ENCODE measurements around the gene TAF4B.
"Not testable (repeated sequence)": the region's sequence is repeated elsewhere in the genome, so short reads cannot be mapped to it uniquely, and the experiment has no call there.

The TAF4B gene

DNA sequence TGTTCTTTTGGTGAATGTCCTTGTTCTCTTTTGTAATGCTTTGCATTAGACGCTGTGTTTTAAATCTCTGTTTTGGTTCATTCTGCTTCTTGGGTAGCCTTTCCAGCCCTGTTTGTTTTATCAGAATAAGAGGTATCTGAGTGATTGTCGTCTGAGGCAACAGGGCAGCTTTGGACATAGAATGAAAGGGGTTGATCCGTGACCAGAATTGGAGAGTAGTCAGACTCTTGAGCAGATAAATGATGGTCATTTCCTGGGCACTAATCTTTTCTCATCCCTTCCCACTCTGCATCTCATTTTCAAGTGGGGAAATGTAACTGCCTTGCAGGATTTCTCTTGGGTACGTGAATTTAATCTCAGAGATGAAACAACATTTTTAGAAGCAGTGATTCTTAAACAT lies 61.4 kb downstream of the TAF4B start:
- no peak overlapping the region for H3K9ac ChIP-seq (ENCODE audit: low read length)
- no peaks in the 10 kb centered on the region for H3K36me3 ChIP-seq (ENCODE audit: control insufficient read depth, insufficient read depth, low read length)
- no peak overlapping the region for H3K4me3 ChIP-seq (ENCODE audit: low read length)
- no peaks in the 10 kb centered on the region for H3K27me3 ChIP-seq (ENCODE audit: control insufficient read depth, insufficient read depth, low read length)
- H3K27ac ChIP-seq (ENCODE audit: low read depth, low read length) = no peak overlapping the region
- no peaks in the 10 kb centered on the region for H3K4me1 ChIP-seq (ENCODE audit: control insufficient read depth, insufficient read depth, low read length)

DNA sequence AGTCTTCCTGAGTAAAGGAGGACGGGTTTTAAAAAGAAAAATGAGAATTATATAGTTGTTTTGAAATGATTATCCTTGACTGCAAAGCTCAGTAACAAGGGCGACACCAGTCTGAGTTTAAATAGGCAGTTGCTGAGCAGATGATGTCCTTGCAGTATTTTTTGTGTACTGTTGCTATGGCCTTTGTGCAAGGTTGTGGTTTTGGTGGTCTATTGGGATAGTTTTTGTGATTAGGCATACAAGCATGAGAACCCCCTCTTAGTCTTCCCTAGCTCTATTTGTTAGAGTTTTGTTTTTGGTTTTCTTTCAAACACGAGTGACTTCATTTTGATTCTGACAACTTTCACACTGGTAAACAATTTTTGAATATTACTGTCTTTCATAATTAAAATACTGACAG lies 64.1 kb downstream of the TAF4B start:
- H3K4me1 ChIP-seq (ENCODE audit: control insufficient read depth, insufficient read depth, low read length) = no peaks in the 10 kb centered on the region
- H3K36me3 ChIP-seq (ENCODE audit: control insufficient read depth, insufficient read depth, low read length) = no peaks in the 10 kb centered on the region
- no peak overlapping the region for H3K4me3 ChIP-seq (ENCODE audit: low read length)
- no peaks in the 10 kb centered on the region for H3K27me3 ChIP-seq (ENCODE audit: control insufficient read depth, insufficient read depth, low read length)
- H3K9ac ChIP-seq (ENCODE audit: low read length) = no peak overlapping the region
- no peak overlapping the region for H3K27ac ChIP-seq (ENCODE audit: low read depth, low read length)

DNA sequence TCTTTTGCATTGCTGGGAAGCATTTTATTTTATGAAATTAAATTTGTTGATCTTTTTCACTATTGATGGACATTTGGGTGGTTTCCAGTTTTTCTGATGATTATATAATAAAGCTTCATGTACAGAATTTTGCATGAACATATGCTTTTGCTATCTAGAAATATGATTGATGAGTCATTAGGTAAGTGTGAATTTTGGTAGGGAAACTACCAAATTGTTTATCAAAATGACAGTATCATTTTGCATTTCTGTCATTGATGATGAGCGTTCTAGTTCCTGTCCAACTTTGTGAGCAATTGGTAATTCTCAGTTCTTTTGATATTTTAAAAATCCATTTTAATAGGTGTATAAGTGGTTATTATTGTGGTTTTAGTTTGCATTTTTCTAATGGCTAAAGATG lies 67.7 kb downstream of the TAF4B start:
- H3K27ac ChIP-seq (ENCODE audit: low read depth, low read length) = no peak overlapping the region
- H3K36me3 ChIP-seq (ENCODE audit: control insufficient read depth, insufficient read depth, low read length) = no peaks in the 10 kb centered on the region
- no peak overlapping the region for H3K4me3 ChIP-seq (ENCODE audit: low read length)
- H3K4me1 ChIP-seq (ENCODE audit: control insufficient read depth, insufficient read depth, low read length) = no peaks in the 10 kb centered on the region
- no peaks in the 10 kb centered on the region for H3K27me3 ChIP-seq (ENCODE audit: control insufficient read depth, insufficient read depth, low read length)
- H3K9ac ChIP-seq (ENCODE audit: low read length) = no peak overlapping the region

DNA sequence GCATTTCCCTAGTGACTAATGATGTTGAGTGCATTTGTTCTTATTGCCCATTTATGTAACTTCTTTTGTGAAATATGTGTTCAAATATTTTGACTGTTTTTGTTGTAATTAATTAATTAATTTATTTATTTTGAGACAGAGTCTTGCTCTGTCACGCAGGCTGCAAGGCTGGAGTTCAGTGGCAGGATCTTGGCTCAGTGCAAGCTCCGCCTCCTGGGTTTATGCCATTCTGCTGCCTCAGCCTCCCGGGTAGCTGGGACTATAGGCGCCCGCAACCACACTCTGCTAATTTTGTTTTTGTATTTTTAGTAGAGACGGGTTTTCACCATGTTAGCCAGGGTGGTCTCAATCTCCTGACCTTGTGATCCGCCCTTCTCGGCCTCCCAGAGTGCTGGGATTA lies 71.9 kb downstream of the TAF4B start:
- Histone ChIP-seq H3K36me3 (ENCODE audit: control insufficient read depth, insufficient read depth, low read length) (no peaks in the 10 kb centered on the region), H3K9ac (ENCODE audit: low read length) (no peak overlapping the region), H3K27me3 (ENCODE audit: control insufficient read depth, insufficient read depth, low read length) (no peaks in the 10 kb centered on the region), H3K4me1 (ENCODE audit: control insufficient read depth, insufficient read depth, low read length) (no peaks in the 10 kb centered on the region), H3K4me3 (ENCODE audit: low read length) (no peak overlapping the region), H3K27ac (ENCODE audit: low read depth, low read length) (no peak overlapping the region)

DNA sequence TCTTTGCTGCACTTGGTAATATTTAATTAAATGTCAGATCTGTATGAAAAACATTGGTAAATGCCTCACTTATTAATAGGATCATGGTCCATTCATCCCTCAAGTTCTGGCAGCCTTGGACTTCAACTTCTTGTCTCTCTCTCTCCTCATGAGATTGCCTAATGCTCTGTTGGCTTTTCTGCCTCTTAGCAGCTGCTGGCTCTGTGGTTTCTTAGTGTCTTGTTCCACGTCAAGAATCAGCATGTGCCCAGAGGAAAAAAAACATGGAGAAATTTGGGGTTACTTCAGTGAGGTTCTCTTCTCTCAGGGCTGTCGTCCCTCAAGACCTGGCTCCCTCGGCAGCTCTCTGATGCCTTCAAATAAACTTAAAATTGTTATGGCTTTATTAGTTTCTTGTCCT lies 75.4 kb downstream of the TAF4B start:
- H3K27me3 ChIP-seq (ENCODE audit: control insufficient read depth, insufficient read depth, low read length) = no peaks in the 10 kb centered on the region
- no peak overlapping the region for H3K27ac ChIP-seq (ENCODE audit: low read depth, low read length)
- H3K4me1 ChIP-seq (ENCODE audit: control insufficient read depth, insufficient read depth, low read length) = no peaks in the 10 kb centered on the region
- H3K36me3 ChIP-seq (ENCODE audit: control insufficient read depth, insufficient read depth, low read length) = no peaks in the 10 kb centered on the region
- H3K4me3 ChIP-seq (ENCODE audit: low read length) = no peak overlapping the region
- H3K9ac ChIP-seq (ENCODE audit: low read length) = no peak overlapping the region

DNA sequence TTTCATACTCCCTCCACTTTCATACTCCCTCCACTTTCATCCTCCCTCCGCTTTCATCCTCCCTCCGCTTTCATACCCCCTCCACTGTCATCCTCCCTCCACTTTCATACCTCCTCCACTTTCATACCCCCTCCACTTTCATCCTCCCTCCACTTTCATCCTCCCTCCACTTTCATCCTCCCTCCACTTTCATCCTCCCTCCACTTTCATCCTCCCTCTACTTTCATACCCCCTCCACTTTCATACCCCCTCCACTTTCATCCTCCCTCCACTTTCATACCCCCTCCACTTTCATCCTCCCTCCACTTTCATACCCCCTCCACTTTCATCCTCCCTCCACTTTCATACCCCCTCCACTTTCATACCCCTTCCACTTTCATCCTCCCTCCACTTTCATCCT lies 77.0 kb downstream of the TAF4B start:
- not testable (repeated sequence) for H3K27ac ChIP-seq (ENCODE audit: low read depth, low read length); H3K4me3 ChIP-seq (ENCODE audit: low read length); H3K36me3 ChIP-seq (ENCODE audit: control insufficient read depth, insufficient read depth, low read length); H3K9ac ChIP-seq (ENCODE audit: low read length); H3K4me1 ChIP-seq (ENCODE audit: control insufficient read depth, insufficient read depth, low read length); H3K27me3 ChIP-seq (ENCODE audit: control insufficient read depth, insufficient read depth, low read length)

DNA sequence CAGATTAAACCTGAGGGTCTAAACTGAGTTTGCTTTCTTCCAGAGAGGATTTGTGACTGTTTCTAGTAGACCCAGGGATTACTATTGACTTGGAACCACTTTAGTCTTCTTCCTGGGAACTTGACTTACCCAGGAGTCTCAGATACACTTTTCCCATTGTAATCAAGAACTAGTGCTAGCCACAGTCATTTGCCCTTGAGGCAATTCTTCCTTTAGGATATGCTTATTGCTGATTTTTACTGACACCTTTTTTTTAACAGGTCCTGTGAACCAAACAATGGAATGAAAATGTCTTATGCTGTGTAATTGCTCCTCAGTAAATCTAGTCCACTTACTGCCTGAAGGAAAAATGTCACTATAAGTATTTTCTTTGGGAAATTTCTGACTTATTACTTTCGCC lies 78.3 kb downstream of the TAF4B start:
- Histone ChIP-seq H3K27me3 (ENCODE audit: control insufficient read depth, insufficient read depth, low read length) (no peaks in the 10 kb centered on the region), H3K27ac (ENCODE audit: low read depth, low read length) (no peak overlapping the region), H3K36me3 (ENCODE audit: control insufficient read depth, insufficient read depth, low read length) (no peaks in the 10 kb centered on the region), H3K9ac (ENCODE audit: low read length) (no peak overlapping the region), H3K4me3 (ENCODE audit: low read length) (no peak overlapping the region), H3K4me1 (ENCODE audit: control insufficient read depth, insufficient read depth, low read length) (no peaks in the 10 kb centered on the region)

DNA sequence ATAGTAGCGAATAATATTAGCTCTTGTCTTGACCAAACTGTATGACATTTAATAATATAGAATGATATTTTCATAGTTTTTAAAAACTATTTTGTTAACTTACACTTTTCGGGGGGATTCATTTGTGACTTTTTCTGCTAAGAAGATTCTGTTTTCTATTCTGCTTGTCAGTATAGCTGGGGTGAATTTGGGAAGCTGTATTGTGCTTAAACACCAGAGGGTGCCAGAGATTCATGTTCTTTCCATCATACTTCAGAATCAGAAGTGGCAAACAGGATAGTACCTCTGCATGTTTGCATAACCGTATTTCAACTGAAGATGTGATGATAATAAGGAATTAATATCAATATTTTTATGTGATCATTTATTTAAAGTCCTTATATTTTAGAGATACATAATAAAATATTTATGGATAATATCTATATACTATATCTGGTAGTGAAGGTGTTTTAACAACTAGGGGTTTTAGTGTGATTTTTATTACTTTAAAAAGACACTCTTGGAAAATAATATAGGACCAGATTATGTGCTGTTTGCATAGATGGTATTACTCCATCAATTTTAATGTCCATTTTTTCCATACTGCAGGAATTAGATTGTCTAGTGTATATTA lies 81.0 kb downstream of the TAF4B start:
- Histone ChIP-seq H3K27me3 (ENCODE audit: control insufficient read depth, insufficient read depth, low read length) (no peaks in the 10 kb centered on the region), H3K4me1 (ENCODE audit: control insufficient read depth, insufficient read depth, low read length) (no peaks in the 10 kb centered on the region), H3K4me3 (ENCODE audit: low read length) (no peak overlapping the region), H3K27ac (ENCODE audit: low read depth, low read length) (no peak overlapping the region), H3K9ac (ENCODE audit: low read length) (no peak overlapping the region), H3K36me3 (ENCODE audit: control insufficient read depth, insufficient read depth, low read length) (no peaks in the 10 kb centered on the region)

DNA sequence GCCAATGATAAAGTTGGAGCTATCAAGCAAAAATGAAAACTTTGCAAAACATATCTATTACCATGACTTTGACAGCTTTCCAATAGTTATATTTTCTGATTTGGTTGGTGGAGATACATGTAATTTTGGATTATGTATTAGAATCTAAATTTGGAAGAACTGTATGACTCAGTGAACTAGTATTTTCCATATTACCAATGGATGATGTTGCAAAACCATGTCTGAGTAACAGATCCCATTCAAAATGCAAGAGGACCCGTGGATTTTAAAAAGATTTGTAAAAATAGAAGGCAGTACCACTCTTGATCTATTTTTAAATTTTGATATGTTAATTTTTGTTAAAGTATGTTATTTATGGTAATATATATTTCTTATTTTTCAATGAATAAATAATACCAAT lies 83.0 kb downstream of the TAF4B start:
- Histone ChIP-seq H3K4me1 (ENCODE audit: control insufficient read depth, insufficient read depth, low read length) (no peaks in the 10 kb centered on the region), H3K27me3 (ENCODE audit: control insufficient read depth, insufficient read depth, low read length) (no peaks in the 10 kb centered on the region)

DNA sequence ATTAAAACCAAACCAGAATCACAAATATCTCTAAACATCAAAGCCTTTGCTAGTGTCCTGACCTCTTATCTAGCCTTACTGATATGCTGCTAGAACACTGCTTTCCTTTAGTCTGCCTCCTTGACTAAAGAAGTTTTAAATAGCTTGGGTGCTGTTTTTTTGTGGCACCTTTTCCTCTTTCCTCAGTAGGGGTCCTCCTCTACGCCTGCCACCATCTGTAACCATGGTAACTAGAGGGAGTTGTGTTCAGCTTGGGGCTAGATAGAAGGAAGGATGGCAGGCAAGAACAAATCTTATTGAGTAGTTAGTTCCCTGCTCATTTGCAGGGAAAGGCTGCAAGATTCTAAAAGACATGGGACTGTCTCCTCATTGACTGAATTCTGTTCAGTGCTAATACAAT lies 86.0 kb downstream of the TAF4B start:
- Histone ChIP-seq H3K4me1 (ENCODE audit: control insufficient read depth, insufficient read depth, low read length) (no peaks in the 10 kb centered on the region), H3K36me3 (ENCODE audit: control insufficient read depth, insufficient read depth, low read length) (no peaks in the 10 kb centered on the region), H3K9ac (ENCODE audit: low read length) (no peak overlapping the region), H3K4me3 (ENCODE audit: low read length) (no peak overlapping the region), H3K27me3 (ENCODE audit: control insufficient read depth, insufficient read depth, low read length) (no peaks in the 10 kb centered on the region), H3K27ac (ENCODE audit: low read depth, low read length) (no peak overlapping the region)

More for the DNA sequence above, 83.0 kb downstream of the TAF4B start:
- Histone ChIP-seq H3K9ac (ENCODE audit: low read length) (no peak overlapping the region), H3K36me3 (ENCODE audit: control insufficient read depth, insufficient read depth, low read length) (no peaks in the 10 kb centered on the region), H3K27ac (ENCODE audit: low read depth, low read length) (no peak overlapping the region), H3K4me3 (ENCODE audit: low read length) (no peak overlapping the region)

DNA sequence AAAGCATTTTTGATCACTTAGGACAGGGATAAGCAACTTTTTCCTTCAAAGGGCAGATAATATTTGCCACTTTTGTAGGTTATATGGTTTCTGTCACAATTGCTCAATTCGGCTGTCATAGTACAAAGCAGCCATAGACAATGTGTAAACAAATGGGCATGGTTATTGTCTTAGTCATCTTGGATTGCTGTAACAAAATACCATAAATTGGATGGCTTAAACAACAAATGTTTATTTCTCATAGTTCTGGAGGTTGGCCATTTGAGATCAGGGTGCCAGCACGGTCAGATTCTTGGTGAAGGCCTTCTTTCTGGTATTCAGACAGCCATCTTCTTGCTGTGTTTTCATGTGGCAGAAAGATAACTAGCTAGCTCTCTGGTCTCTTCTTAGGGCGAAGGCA lies 91.2 kb downstream of the TAF4B start:
- Histone ChIP-seq H3K9ac (ENCODE audit: low read length) (no peak overlapping the region), H3K27me3 (ENCODE audit: control insufficient read depth, insufficient read depth, low read length) (no peaks in the 10 kb centered on the region), H3K36me3 (ENCODE audit: control insufficient read depth, insufficient read depth, low read length) (no peaks in the 10 kb centered on the region), H3K4me3 (ENCODE audit: low read length) (no peak overlapping the region), H3K27ac (ENCODE audit: low read depth, low read length) (no peak overlapping the region), H3K4me1 (ENCODE audit: control insufficient read depth, insufficient read depth, low read length) (no peaks in the 10 kb centered on the region)

DNA sequence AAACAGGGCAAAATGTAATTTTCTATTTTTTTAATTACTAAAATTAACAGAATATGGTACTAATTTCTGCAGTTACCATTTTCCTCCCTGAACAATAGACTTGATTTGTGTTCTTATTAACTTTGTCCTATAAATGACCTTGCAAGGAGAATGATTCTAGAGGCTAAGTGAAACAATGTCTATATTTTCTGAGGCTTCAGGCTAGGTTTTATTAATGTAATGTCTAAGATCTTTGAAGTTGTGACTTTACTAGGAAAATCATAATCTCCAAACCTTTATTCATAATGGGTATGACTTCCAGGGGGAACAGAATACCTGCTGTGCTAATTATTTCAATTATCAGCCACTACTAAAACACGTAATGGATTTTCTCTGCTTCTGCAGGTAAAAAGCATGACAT lies 94.4 kb downstream of the TAF4B start:
- Histone ChIP-seq H3K36me3 (ENCODE audit: control insufficient read depth, insufficient read depth, low read length) (no peaks in the 10 kb centered on the region), H3K27ac (ENCODE audit: low read depth, low read length) (no peak overlapping the region), H3K9ac (ENCODE audit: low read length) (no peak overlapping the region), H3K27me3 (ENCODE audit: control insufficient read depth, insufficient read depth, low read length) (no peaks in the 10 kb centered on the region), H3K4me3 (ENCODE audit: low read length) (no peak overlapping the region), H3K4me1 (ENCODE audit: control insufficient read depth, insufficient read depth, low read length) (no peaks in the 10 kb centered on the region)

DNA sequence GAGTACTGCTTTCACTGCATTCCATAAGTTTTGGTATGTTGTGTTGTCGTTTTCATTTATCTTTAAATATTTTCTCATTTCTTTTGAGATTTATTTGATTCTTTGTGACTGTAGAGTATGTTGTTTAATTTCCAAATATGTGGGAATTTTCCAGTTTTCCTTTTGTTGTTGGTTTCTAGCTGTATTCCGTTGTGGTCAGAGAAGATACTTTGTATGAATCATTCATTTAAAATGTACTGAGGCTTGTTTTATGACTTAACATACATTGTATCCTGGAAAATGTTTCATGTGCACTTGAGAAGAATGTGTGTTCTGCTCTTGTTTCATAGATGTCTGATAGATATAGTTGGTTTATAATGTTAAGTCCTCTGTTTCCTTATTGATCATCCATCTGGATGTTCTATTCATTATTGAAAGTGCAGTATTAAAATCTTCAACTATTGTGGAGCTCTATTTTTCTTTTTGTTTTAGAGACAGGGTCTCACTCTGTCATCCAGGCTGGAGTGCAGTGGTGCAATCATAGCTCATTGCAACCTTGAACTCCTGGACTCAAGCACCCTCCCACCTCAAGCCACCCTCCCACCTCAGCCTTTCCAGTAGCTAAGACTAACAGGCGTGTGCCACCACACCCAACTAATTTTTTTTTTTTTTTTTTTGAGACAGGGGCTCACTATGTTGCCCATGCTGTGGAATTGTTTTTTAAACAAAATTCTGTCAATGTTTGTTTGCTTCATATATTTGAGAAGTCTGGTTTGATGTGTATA lies 96.8 kb downstream of the TAF4B start:
- no peak overlapping the region for H3K27ac ChIP-seq (ENCODE audit: low read depth, low read length)
- H3K36me3 ChIP-seq (ENCODE audit: control insufficient read depth, insufficient read depth, low read length) = no peaks in the 10 kb centered on the region
- H3K4me1 ChIP-seq (ENCODE audit: control insufficient read depth, insufficient read depth, low read length) = no peaks in the 10 kb centered on the region
- H3K27me3 ChIP-seq (ENCODE audit: control insufficient read depth, insufficient read depth, low read length) = no peaks in the 10 kb centered on the region
- no peak overlapping the region for H3K4me3 ChIP-seq (ENCODE audit: low read length)
- H3K9ac ChIP-seq (ENCODE audit: low read length) = no peak overlapping the region

Data from rectal smooth muscle tissue (tissue), 1 donor.